ENCODE results near the gene TXNDC5. TPM values are rescaled to one million over a fixed set of nuclear protein-coding genes. Genes with fewer than 3 reads are reported as not detected.

TXNDC5 gene
- total RNA-seq, 3 donors from 2014 or later = 59.1 to 122 (median 59.3) TPM

GRCh38 chr6:7933794-7934193 lies 23.2 kb upstream of the TXNDC5 start:
- Histone ChIP-seq H3K4me3 (no peak overlapping the region), H3K36me3 (ENCODE audit: low read depth) (no peaks in the 10 kb centered on the region), H3K9me3 (no peaks in the 10 kb centered on the region), H3K4me1 (ENCODE audit: low read depth) (no peaks in the 10 kb centered on the region)
- TF ChIP-seq, protein P1, sequence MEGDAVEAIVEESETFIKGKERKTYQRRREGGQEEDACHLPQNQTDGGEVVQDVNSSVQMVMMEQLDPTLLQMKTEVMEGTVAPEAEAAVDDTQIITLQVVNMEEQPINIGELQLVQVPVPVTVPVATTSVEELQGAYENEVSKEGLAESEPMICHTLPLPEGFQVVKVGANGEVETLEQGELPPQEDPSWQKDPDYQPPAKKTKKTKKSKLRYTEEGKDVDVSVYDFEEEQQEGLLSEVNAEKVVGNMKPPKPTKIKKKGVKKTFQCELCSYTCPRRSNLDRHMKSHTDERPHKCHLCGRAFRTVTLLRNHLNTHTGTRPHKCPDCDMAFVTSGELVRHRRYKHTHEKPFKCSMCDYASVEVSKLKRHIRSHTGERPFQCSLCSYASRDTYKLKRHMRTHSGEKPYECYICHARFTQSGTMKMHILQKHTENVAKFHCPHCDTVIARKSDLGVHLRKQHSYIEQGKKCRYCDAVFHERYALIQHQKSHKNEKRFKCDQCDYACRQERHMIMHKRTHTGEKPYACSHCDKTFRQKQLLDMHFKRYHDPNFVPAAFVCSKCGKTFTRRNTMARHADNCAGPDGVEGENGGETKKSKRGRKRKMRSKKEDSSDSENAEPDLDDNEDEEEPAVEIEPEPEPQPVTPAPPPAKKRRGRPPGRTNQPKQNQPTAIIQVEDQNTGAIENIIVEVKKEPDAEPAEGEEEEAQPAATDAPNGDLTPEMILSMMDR (IDR thresholded peaks at IDR 0.05) = no peak
- ATAC-seq (no peak), DNase-seq (no peak)
- intact Hi-C loops (cut with DNase I, micrococcal nuclease) = no loop called here

DNA sequence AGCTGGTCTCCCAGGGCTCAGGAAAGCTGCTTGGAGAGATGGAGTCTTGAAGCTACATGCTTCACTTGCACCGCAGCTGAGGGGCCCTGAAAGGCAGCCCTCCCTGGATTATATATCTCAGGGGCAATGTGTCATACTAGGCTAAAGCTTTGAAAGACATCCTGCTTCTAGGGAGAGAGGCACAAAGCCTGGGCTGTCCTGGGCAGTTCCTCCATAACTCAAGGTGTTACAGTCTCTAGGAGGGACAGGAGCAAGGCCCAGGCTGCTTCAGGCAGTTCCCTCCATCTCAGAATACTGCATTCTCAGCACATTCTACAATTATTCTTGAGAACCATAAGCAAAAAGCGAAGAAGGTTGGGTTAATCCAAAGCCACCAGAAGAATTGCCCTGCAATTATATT lies 22.0 kb upstream of the TXNDC5 start:
- Histone ChIP-seq H3K9me3 (no peaks in the 10 kb centered on the region), H3K36me3 (ENCODE audit: low read depth) (no peaks in the 10 kb centered on the region), H3K4me1 (ENCODE audit: low read depth) (no peaks in the 10 kb centered on the region), H3K4me3 (no peak overlapping the region)
- ATAC-seq (no peak), DNase-seq (no peak)
- intact Hi-C loops (cut with DNase I, micrococcal nuclease) = no loop called here
- TF ChIP-seq, protein P1 (IDR thresholded peaks at IDR 0.05) = no peak

DNA sequence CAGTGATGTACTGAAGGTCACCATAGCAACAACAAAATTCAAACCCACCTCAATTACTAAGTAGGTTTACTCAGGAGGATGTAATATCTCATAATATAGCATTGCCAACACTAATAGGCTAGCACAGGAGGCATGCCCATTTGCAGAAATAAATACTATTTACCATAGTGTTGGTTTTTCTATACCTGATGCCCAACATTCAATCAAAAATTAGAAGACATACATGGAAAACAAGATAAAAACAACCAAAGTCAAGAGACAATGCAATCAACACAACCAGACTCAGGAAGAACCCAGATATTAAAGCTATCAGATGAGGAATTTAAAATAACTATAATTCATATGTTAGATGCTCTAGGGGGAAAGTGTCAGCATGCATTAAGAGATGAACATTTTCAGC lies 14.3 kb upstream of the TXNDC5 start:
- ATAC-seq (no peak), DNase-seq (no peak)
- no peaks in the 10 kb centered on the region for H3K36me3 ChIP-seq (ENCODE audit: low read depth)
- H3K9me3 ChIP-seq = peaks cover 7% of the 10 kb centered on the region
- no peaks in the 10 kb centered on the region for H3K4me1 ChIP-seq (ENCODE audit: low read depth)
- TF ChIP-seq, protein P1 (IDR thresholded peaks at IDR 0.05) = no peak
- intact Hi-C loops (cut with DNase I, micrococcal nuclease) = no loop called here
- H3K4me3 ChIP-seq = no peak overlapping the region

GRCh38 chr6:7922596-7922995 lies 12.0 kb upstream of the TXNDC5 start:
- Histone ChIP-seq H3K36me3 (ENCODE audit: low read depth) (no peaks in the 10 kb centered on the region), H3K9me3 (peaks cover 7% of the 10 kb centered on the region), H3K4me3 (no peak overlapping the region), H3K4me1 (ENCODE audit: low read depth) (no peaks in the 10 kb centered on the region)
- TF ChIP-seq, protein P1 (IDR thresholded peaks at IDR 0.05) = no peak
- ATAC-seq = no peak
- no peak for DNase-seq
- intact Hi-C loops (cut with DNase I, micrococcal nuclease) = no loop called here

GRCh38 chr6:7921632-7922092 lies 11.1 kb upstream of the TXNDC5 start:
- TF ChIP-seq, protein P1 (IDR thresholded peaks at IDR 0.05) = no peak
- intact Hi-C loops (cut with DNase I, micrococcal nuclease) = no loop called here
- no peak for DNase-seq
- H3K4me3 ChIP-seq = no peak overlapping the region
- ATAC-seq = no peak
- H3K9me3 ChIP-seq = peaks cover 7% of the 10 kb centered on the region
- no peaks in the 10 kb centered on the region for H3K36me3 ChIP-seq (ENCODE audit: low read depth)
- no peaks in the 10 kb centered on the region for H3K4me1 ChIP-seq (ENCODE audit: low read depth)

DNA sequence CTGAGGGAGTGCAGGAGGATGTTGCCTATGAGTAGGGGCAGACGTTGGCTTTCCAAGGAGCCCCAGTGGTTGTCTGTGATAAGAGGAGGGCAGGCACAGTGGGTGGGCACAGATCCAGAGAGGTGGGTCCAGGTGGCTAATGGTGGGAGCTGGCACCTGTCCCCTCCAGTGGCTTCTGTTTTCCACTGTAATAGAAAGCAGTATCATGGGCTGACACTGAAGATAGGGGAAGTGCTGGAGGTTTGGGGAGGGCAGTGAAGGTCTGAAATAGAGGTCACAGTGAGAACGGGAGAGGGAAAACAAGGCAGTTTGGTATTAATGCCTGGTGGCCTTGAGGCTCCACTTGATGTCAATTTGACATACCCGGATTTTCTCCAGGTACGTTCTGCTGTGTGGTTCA lies 10.5 kb upstream of the TXNDC5 start:
- TF ChIP-seq, protein P1 (IDR thresholded peaks at IDR 0.05) = no peak
- DNase-seq = no peak
- Histone ChIP-seq H3K36me3 (ENCODE audit: low read depth) (no peaks in the 10 kb centered on the region), H3K4me1 (ENCODE audit: low read depth) (no peaks in the 10 kb centered on the region), H3K4me3 (no peak overlapping the region), H3K9me3 (peaks cover 7% of the 10 kb centered on the region)
- intact Hi-C loops (cut with DNase I, micrococcal nuclease) = no loop called here
- no peak for ATAC-seq

Measured in mucosa of descending colon (tissue), 3 donors.